A549 treated with AZD9567 at 1 μM for 4 hours (cell line): ENCODE data around the gene DENND2D. TPM values are rescaled to one million over a fixed set of nuclear protein-coding genes. Genes with fewer than 3 reads are reported as not detected.

Experiments
- total RNA-seq: library from RNA; stranded (reverse); fragments of 200-300 nt; extraction: Qiagen RNA extraction; gene quantifications from 5 replicates; pipeline ENCODE4 v1.2.3, GENCODE V29; 2022; ENCODE audit not compliant: insufficient read depth

The DENND2D gene, protein sequence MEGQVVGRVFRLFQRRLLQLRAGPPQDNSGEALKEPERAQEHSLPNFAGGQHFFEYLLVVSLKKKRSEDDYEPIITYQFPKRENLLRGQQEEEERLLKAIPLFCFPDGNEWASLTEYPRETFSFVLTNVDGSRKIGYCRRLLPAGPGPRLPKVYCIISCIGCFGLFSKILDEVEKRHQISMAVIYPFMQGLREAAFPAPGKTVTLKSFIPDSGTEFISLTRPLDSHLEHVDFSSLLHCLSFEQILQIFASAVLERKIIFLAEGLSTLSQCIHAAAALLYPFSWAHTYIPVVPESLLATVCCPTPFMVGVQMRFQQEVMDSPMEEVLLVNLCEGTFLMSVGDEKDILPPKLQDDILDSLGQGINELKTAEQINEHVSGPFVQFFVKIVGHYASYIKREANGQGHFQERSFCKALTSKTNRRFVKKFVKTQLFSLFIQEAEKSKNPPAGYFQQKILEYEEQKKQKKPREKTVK
- total RNA-seq, result 0.87 to 3.4 TPM (median 0.97 TPM) in 5 replicates

DNA sequence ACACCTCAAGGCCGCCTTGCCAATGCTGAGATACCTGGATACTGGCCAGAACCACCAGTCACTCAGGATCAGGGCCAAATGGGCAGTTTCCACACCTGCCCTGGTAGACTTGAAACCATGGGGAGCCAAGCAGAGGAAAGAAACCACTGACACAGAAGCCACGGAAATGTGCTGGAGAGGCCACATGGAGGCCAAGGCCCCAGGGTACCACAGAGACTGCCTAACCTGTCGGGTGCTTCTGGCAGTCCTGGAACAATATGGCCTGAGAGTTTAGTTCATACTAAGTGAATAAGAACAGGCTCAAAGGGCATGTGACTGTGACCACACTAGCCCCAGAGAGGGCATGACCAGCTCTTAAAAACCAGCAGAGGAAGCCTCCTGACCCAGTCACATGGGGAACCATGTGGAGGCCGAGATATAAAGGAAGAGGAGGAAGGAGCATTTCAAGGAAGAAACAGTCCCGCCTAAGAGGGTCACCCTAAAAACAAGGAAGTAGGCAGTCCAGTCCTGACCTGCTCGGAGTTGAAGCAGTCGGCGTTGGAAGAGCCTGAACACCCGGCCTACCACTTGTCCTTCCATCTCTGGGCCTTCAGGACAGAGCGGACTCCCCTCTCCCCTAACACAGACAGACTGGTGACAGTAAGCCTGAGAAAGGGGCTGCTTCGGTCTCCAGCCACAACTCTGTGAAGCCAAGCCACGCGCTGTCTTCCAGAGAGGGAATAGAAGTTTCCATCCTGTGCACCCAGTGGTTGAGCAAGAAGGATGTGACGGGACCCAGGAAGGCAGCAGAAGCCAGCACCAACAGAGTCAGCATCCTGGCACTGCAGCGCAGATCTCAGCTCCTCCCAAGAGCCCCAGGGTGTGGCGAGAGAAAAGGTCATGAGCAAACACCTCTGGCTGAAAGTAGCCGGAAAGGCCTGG is at the start of gene DENND2D:
TSS of gene DENND2D (minus strand) at position 766 of the 921 bp plus-strand sequence. CDS start at position 579, 187 bp downstream.

DNA sequence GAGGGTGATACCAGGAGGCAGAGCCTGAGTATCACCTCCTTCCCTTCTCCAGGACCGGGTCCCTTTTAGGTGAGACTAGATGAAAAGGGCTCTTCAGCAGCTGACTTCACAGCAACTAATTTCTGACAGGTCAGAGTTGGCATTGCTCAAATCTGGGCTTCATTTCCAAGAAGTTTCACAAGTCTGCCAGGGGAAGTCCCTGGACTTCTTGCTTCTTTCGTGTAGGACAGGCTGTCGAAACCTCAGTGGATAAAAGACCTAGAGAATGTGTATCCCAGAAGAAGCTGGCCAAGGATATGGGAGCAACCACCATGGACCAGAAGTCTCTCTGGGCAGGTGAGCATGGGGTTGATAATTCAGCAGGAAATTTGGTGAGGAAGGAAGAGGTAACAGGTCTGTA is 27.0 kb upstream of the DENND2D start, which contains the start of gene CHI3L2:
TSS of gene CHI3L2 (plus strand) at position 280 of the 400 bp plus-strand sequence. CDS start at position 297, 17 bp downstream.

DNA sequence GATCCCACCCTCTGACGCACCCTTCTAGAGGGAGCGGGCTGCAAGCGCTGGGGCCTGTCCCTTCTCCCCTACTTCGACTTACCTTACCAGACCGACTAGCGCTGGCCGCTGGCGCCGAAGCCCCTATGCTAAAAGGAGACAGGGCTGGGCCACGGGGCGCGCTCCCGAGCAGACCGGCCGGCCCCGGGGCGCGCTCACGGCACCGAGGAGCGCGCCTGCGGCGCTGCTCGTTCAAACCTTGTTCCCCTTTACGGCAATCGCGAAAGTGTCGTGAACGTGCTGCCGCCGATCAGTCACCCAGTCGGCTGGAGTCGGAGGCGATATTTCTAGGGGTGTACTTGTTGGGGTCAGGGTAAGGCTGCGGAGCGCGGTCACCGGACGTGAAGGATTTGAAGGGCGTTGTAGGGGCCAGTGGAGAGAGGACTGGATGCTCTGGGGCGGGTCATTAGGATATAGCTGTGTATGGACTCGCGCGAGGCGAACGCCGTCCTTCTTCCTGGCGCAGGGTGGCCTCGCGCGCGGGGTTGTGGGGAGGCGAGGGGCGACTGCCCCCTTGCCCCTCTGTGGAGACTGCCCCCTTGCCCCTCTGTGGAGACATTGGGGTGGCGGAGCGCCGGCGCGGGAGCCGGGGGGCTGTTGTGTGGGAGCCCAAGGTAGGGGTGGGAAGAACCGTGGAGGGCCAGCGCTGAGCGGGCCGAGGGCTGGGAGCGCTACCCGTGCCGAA is 60.3 kb downstream of the DENND2D start, which contains the start of the genes CEPT1 and DRAM2:
TSS of gene CEPT1 (plus strand) at position 268 of the 724 bp plus-strand sequence. CDS start 7,492 bp downstream, outside the sequence.
TSS of gene DRAM2 (minus strand) at position 138 of the 724 bp plus-strand sequence. CDS start 8,539 bp downstream, outside the sequence.

Other genes with a start within 250 kb of the DENND2D start
- gene LRIF1, start 236.7 kb downstream of the DENND2D start, total RNA-seq, result 15.3 to 29.5 TPM (median 19.2 TPM) in 5 replicates
- 13.5 to 20.9 TPM (median 19.3 TPM) in 5 replicates for gene DRAM2, start 60.6 kb downstream of the DENND2D start, total RNA-seq
- 8.5 to 13.2 TPM (median 11.9 TPM) in 5 replicates for gene CEPT1, start 60.4 kb downstream of the DENND2D start, total RNA-seq
- gene CHI3L2, start 27.1 kb upstream of the DENND2D start, total RNA-seq, result 0.13 to 0.33 TPM (median 0.22 TPM) in 4 of 5 replicates, not detected in the other
- not detected in 5 replicates for gene CHIA, start 90.2 kb upstream of the DENND2D start, total RNA-seq
- gene OVGP1, start 227.1 kb upstream of the DENND2D start, total RNA-seq, result 1.2 to 1.5 TPM (median 1.3 TPM) in 4 of 5 replicates, not detected in the other
- gene WDR77, start 248.6 kb upstream of the DENND2D start, total RNA-seq, result 44.4 to 49.6 TPM (median 47.3 TPM) in 5 replicates
- gene ATP5PB, start 248.8 kb upstream of the DENND2D start, total RNA-seq, result 236 to 254 TPM (median 244 TPM) in 5 replicates